SU-DHL-6 (cell line): Measurements from ENCODE around the gene CLPX.

Source experiments
- H2AFZ ChIP-seq: fragments of 200-600 bp; sonication (generic); 2 replicates; pipeline ENCODE4 v1.6.1; 2014; ENCODE audit warnings: low read depth, mild to moderate bottlenecking, moderate library complexity, mixed read lengths, antibody characterized with exemption, low read length; ENCODE audit not compliant: severe bottlenecking
- H3F3A ChIP-seq: fragments of 200-600 bp; shearing (Covaris generic); 2 replicates; pipeline ENCODE4 v1.6.0; 2016; ENCODE audit warnings: antibody characterized with exemption, mild to moderate bottlenecking; ENCODE audit not compliant: insufficient read depth
- H3K27ac ChIP-seq: fragments of 200-600 bp; sonication (generic); 2 replicates; pipeline ENCODE4 v1.5.1; 2016; ENCODE audit warnings: low read depth, mild to moderate bottlenecking, low read length, moderate library complexity, mixed read lengths
- H3K27me3 ChIP-seq: fragments of 200-600 bp; sonication (generic), shearing (Covaris generic); 2 replicates; pipeline ENCODE4 v1.6.0; 2014; ENCODE audit warnings: mild to moderate bottlenecking, low read length
- H3K36me3 ChIP-seq: fragments of 200-600 bp; sonication (generic); 2 replicates; pipeline ENCODE4 v1.6.1; 2014; ENCODE audit warnings: mild to moderate bottlenecking, low read length, mixed read lengths
- H3K4me2 ChIP-seq: fragments of 300-600, 200-600 bp; shearing (Covaris generic), sonication (generic); 2 replicates; pipeline ENCODE4 v1.6.0; 2014; ENCODE audit warnings: low read length, low read depth, mild to moderate bottlenecking; ENCODE audit not compliant: poor library complexity, severe bottlenecking
- H3K4me3 ChIP-seq: fragments of 200-600 bp; sonication (generic); 2 replicates; pipeline ENCODE4 v1.5.1; 2014; ENCODE audit warnings: antibody characterized with exemption, low read length, mild to moderate bottlenecking, mixed read lengths; ENCODE audit not compliant: insufficient read depth, poor library complexity, severe bottlenecking
- H3K79me2 ChIP-seq: fragments of 200-600 bp; sonication (generic); 2 replicates; pipeline ENCODE4 v1.6.1; 2014; ENCODE audit warnings: mild to moderate bottlenecking, low read length, moderate library complexity; ENCODE audit not compliant: insufficient read depth
- H3K9ac ChIP-seq: fragments of 200-600 bp; sonication (generic); 2 replicates; pipeline ENCODE4 v1.7.0; 2014; ENCODE audit warnings: mild to moderate bottlenecking, low read length
- H3K9me2 ChIP-seq: fragments of 200-600 bp; sonication (generic); replicated peaks from 2 replicates; pipeline ENCODE4 v1.6.1; 2014; ENCODE audit warnings: low read length; ENCODE audit not compliant: insufficient read depth
- H3K9me3 ChIP-seq: fragments of 200-600 bp; sonication (generic); 2 replicates; pipeline ENCODE4 v1.6.1; 2014; ENCODE audit warnings: low read length, mixed read lengths; ENCODE audit not compliant: insufficient read depth
- H4K20me1 ChIP-seq: fragments of 200-600 bp; sonication (generic); 2 replicates; pipeline ENCODE4 v1.6.1; 2014; ENCODE audit warnings: low read depth, mild to moderate bottlenecking, antibody characterized with exemption, low read length, moderate library complexity, mixed read lengths
- EZH2phosphoT487 ChIP-seq: fragments of 200-600 bp; sonication (generic), shearing (Covaris generic); conservative IDR thresholded peaks from 2 replicates; pipeline ENCODE4 v1.6.1; 2018; ENCODE audit warnings: mild to moderate bottlenecking, antibody characterized with exemption, low read length, moderate library complexity, mixed read lengths
- TF ChIP-seq, protein P1 (sequence below): fragments of 200-600 bp; sonication (generic); IDR thresholded peaks from one replicate; pipeline ENCODE4 v1.5.1; 2017; ENCODE audit warnings: antibody characterized with exemption, mild to moderate bottlenecking, low read length, moderate library complexity; ENCODE audit not compliant: insufficient read depth, poor library complexity, severe bottlenecking

Gene CLPX

DNA sequence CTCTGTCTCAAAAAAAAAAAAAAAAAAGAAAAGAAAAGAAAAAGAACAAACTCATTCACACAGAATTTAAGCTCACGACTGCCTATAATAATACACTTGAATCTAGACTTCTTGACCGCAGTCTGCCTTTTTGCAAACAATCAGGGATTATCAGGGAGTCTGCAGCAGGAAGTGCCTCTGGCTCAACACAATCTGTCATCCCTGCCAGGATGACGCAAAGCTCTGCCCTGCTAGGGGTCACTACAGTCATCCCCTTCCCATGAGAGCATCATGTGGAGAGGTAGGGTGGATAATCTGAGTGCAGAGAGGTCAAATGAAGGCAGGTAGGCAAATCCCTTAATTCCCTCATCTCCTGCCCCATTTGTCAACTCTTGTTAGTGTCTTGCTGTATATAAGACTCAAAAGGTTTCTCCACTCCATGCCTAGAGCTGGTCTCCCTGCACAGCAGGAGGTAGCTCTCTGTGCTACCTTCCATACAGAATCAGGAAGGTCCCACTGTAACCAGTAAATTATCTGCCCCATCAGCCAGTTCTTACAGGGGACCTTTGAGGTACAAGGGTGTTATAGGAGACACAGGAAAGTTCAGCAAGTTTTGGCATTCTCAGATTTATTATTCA, 74.4 kb downstream of the CLPX start:
- no peaks in the 10 kb centered on the region for H3K9me2 ChIP-seq
- H3K27ac ChIP-seq: no peak overlapping the region
- no peaks in the 10 kb centered on the region for H4K20me1 ChIP-seq
- no peak overlapping the region for H3K9ac ChIP-seq
- H3F3A ChIP-seq: 0 out of 2 replicates have a peak, but pooled peaks cover 4% of the 10 kb centered on the region
- no peaks in the 10 kb centered on the region for H3K27me3 ChIP-seq
- no peak overlapping the region for H2AFZ ChIP-seq
- no peaks in the 10 kb centered on the region for H3K79me2 ChIP-seq
- no peaks in the 10 kb centered on the region for H3K36me3 ChIP-seq
- no peaks in the 10 kb centered on the region for H3K9me3 ChIP-seq
- TF ChIP-seq, protein P1, sequence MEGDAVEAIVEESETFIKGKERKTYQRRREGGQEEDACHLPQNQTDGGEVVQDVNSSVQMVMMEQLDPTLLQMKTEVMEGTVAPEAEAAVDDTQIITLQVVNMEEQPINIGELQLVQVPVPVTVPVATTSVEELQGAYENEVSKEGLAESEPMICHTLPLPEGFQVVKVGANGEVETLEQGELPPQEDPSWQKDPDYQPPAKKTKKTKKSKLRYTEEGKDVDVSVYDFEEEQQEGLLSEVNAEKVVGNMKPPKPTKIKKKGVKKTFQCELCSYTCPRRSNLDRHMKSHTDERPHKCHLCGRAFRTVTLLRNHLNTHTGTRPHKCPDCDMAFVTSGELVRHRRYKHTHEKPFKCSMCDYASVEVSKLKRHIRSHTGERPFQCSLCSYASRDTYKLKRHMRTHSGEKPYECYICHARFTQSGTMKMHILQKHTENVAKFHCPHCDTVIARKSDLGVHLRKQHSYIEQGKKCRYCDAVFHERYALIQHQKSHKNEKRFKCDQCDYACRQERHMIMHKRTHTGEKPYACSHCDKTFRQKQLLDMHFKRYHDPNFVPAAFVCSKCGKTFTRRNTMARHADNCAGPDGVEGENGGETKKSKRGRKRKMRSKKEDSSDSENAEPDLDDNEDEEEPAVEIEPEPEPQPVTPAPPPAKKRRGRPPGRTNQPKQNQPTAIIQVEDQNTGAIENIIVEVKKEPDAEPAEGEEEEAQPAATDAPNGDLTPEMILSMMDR: no peak
- TF ChIP-seq EZH2phosphoT487: no peak
- no peak overlapping the region for H3K4me3 ChIP-seq
- no peak overlapping the region for H3K4me2 ChIP-seq

DNA sequence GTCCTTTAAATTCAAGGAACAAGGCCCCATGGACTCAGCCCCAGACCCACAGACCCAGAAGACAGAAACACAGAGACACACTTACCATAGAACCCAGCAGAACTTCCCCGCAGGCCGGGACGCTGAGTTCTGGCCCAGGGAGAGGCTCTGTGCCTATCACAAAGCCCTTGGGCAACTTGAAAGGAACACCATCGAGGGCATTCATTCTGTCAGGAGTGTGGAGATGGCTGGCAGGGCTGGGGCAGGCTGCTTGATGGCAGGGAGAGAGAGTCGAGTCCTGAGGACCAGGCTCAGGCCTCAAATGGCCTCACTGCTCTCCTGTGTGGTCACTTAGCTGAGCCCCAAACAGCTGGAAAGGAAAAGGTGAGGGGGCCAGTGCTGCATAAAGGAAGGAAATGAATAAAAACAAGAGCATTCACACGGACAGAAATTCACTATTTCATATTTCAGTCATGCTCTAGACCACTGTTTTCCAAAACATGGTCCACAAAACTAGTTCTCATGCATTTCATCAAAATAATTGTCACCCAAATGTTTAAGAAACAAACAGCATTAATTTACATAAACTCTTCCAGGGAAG, 79.0 kb downstream of the CLPX start:
- no peak overlapping the region for H3K4me3 ChIP-seq
- H4K20me1 ChIP-seq: no peaks in the 10 kb centered on the region
- H3K9me3 ChIP-seq: no peaks in the 10 kb centered on the region
- H3K27me3 ChIP-seq: no peaks in the 10 kb centered on the region
- H3K36me3 ChIP-seq: no peaks in the 10 kb centered on the region
- H3K79me2 ChIP-seq: no peaks in the 10 kb centered on the region
- no peak overlapping the region for H3K27ac ChIP-seq
- 0 out of 2 replicates have a peak, but pooled peaks cover 4% of the 10 kb centered on the region for H3F3A ChIP-seq
- H3K9ac ChIP-seq: no peak overlapping the region
- no peaks in the 10 kb centered on the region for H3K9me2 ChIP-seq
- H2AFZ ChIP-seq: no peak overlapping the region
- H3K4me2 ChIP-seq: no peak overlapping the region
- TF ChIP-seq EZH2phosphoT487: no peak
- TF ChIP-seq, protein P1: no peak

DNA sequence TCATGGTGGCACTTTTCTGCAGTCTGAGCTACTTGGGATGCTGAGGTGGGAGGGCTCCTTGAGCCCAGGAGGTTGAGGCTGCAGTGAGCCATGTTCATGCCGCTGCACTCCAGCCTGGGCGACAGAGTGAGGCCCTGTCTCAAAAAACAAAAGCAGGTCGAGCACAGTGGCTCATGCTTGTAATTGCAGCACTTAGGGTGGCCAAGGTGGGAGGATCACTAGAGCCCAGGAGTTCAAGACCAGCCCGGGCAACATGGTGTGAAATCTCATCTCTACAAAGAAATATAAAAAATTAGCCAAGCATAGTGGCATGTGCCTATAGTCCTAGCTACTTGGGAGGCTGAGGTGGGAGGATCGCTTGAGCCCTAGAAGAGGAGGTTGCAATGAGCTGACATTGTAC, 80.1 kb downstream of the CLPX start:
- H3F3A ChIP-seq: 0 out of 2 replicates have a peak, but pooled peaks cover 4% of the 10 kb centered on the region
- H3K9ac ChIP-seq: no peak overlapping the region
- H3K9me2 ChIP-seq: no peaks in the 10 kb centered on the region
- H3K4me3 ChIP-seq: no peak overlapping the region
- no peak overlapping the region for H3K4me2 ChIP-seq
- H3K27me3 ChIP-seq: no peaks in the 10 kb centered on the region
- no peak overlapping the region for H3K27ac ChIP-seq
- no peaks in the 10 kb centered on the region for H3K79me2 ChIP-seq
- TF ChIP-seq EZH2phosphoT487: no peak
- TF ChIP-seq, protein P1: no peak
- H2AFZ ChIP-seq: no peak overlapping the region
- H3K36me3 ChIP-seq: no peaks in the 10 kb centered on the region
- H3K9me3 ChIP-seq: no peaks in the 10 kb centered on the region
- no peaks in the 10 kb centered on the region for H4K20me1 ChIP-seq
